Right lobe of liver (tissue), 6 donors: ENCODE data around the gene AXIN2. TPM values are rescaled to one million over a fixed set of nuclear protein-coding genes. Genes with fewer than 3 reads are reported as not detected.

Experiments
- ATAC-seq, 4 donors: fragments of 200-7000 bp; cut with Tn5 transposase; one replicate each; pipeline ENCODE4 v1.9.1; 2020; ENCODE audit warnings: mild to moderate bottlenecking in 4 of 4, moderate library complexity in 4 of 4
- DNase-seq, 3 donors: peaks; one replicate each; pipeline ENCODE4 v3.0.0-alpha.2; 2020
- H3K27ac ChIP-seq, 3 donors: fragments of 200-600 bp; one replicate each; pipeline ENCODE4 v1.8.0; 2022
- H3K27me3 ChIP-seq, 2 donors: fragments of 200-600 bp; one replicate each; pipeline ENCODE4 v1.8.0; 2022
- H3K36me3 ChIP-seq, 4 donors: fragments of 200-600 bp; sonication (generic) in 1 of 4; one replicate each; pipeline versions ENCODE4 v1.5.1 to v1.8.0; 2017 to 2022; ENCODE audit warnings: control low read depth in 1 of 4
- H3K4me1 ChIP-seq, 4 donors: fragments of 200-600 bp; sonication (generic) in 1 of 4; one replicate each; pipeline versions ENCODE4 v1.5.1 to v1.8.0; 2017 to 2022; ENCODE audit warnings: control low read depth in 1 of 4
- H3K4me3 ChIP-seq, 3 donors: fragments of 200-600 bp; one replicate each; pipeline ENCODE4 v1.8.0; 2022
- H3K9me3 ChIP-seq, 4 donors: fragments of 200-600 bp; sonication (generic) in 1 of 4; one replicate each; pipeline versions ENCODE4 v1.5.1 to v1.8.0; 2017 to 2022; ENCODE audit warnings: control low read depth in 1 of 4
- POLR2A ChIP-seq: fragments of 450-650 bp; IDR thresholded peaks from one replicate; pipeline ENCODE4 v1.6.1; 2017; ENCODE audit warnings: antibody characterized with exemption, mild to moderate bottlenecking
- WGBS: methylation state at CpG from one replicate; pipeline ENCODE4 v1.1.6; 2018; ENCODE audit warnings: low coverage, low lambda C conversion rate; ENCODE audit not compliant: insufficient coverage; ENCODE audit errors: missing lambda C conversion rate; 5-methylcytosine and 5-hydroxymethylcytosine counted together
- intact Hi-C, 2 donors: fragments of 100-400 bp; cut with DNase I; formaldehyde crosslinking; loops; one replicate each; pipeline versions ENCODE4 v1.11.2 to v1.14.1; 2022
- total RNA-seq, 6 experiments: library from RNA; depleted of rRNA in 2 of 6; stranded (reverse); fragments of >200 nt in 2 of 6; fragmentation: NEBNext Ultra II Directional in 3 of 6; extraction: Animal tissue kit (Norgen Biotek cat#: 25700) in 3 of 6; gene quantifications; one replicate each; pipeline versions ENCODE4 v1.1.0 to v1.2.4, GENCODE V29; 2016 to 2023
- TF ChIP-seq, protein P1 (sequence below), 4 donors: fragments of 200-600 bp in 3 of 4; fragments of 450-650 bp in 1 of 4; IDR thresholded peaks; one replicate each; pipeline versions ENCODE4 v1.5.1 to v1.8.0; 2016 to 2022; ENCODE audit warnings: antibody characterized with exemption in 4 of 4, mild to moderate bottlenecking in 2 of 4
- donor health status: DM: no; HTN: yes; CAD: no.
- donor health status: DM: no; HTN: no; CAD: no.
- donor health status: DM: no; HTN: no; CAD: no.
- donor health status: DM: no; HTN: yes; CAD: no.
- donor health status: DM: no; HTN: yes; CAD: no.

AXIN2 gene
- total RNA-seq, 6 experiments from 2014 or later: 1.0 to 2.4 (median 2.0) TPM

DNA sequence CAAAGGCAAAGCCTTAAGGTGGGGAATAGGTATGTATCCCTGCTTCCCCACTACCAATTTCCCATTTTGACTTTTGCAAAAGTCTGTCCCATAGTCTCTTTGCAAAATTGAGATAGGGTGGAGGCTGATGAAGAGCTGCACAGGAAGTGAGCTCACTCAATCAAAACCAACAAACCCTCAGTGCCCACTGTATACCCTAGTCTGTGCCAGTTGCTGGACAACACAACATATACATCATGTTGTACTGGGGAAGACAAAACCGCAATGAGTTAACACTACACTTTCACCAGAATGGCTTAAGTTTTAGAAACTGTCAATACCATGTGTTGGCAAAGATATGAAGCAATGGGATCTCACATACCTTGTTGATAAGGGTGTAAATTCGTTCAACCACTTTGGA lies 40.4 kb upstream of the AXIN2 start:
- intact Hi-C loops: no loop called here
- Histone ChIP-seq H3K4me3 (no peak overlapping the region), H3K27ac (no peak overlapping the region), H3K27me3 (no peaks in the 10 kb centered on the region), H3K36me3 (no peaks in the 10 kb centered on the region), H3K9me3 (no peaks in the 10 kb centered on the region), H3K4me1 (no peaks in the 10 kb centered on the region)
- 38% methylated on average over 1 of the region's 2 CpGs for WGBS
- TF ChIP-seq POLR2A: no peak
- TF ChIP-seq, protein P1, sequence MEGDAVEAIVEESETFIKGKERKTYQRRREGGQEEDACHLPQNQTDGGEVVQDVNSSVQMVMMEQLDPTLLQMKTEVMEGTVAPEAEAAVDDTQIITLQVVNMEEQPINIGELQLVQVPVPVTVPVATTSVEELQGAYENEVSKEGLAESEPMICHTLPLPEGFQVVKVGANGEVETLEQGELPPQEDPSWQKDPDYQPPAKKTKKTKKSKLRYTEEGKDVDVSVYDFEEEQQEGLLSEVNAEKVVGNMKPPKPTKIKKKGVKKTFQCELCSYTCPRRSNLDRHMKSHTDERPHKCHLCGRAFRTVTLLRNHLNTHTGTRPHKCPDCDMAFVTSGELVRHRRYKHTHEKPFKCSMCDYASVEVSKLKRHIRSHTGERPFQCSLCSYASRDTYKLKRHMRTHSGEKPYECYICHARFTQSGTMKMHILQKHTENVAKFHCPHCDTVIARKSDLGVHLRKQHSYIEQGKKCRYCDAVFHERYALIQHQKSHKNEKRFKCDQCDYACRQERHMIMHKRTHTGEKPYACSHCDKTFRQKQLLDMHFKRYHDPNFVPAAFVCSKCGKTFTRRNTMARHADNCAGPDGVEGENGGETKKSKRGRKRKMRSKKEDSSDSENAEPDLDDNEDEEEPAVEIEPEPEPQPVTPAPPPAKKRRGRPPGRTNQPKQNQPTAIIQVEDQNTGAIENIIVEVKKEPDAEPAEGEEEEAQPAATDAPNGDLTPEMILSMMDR (IDR thresholded peaks at IDR 0.05): no peak
- DNase-seq: no peak
- ATAC-seq: no peak

DNA sequence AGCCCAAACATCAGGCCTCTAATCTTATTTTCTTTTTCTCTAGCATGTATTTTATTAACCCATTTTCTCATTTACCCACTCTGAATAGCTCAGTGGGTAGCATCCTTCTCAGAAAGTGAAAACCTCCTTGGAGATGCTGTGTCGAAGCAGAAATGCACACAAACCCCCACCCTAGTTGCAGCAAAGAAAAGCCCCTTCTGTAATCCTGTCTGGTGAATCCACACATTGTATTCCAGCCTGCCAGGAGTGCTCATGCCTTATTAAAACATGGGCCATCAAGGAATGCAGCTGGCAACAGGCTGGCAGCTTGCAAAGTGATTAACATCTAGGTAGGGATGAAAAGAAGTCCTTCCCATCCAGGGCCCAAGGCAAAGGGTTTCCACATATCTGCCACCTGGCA lies 39.7 kb upstream of the AXIN2 start:
- H3K9me3 ChIP-seq: no peaks in the 10 kb centered on the region
- H3K4me1 ChIP-seq: no peaks in the 10 kb centered on the region
- TF ChIP-seq, protein P1 (IDR thresholded peaks at IDR 0.05): no peak
- no peak for TF ChIP-seq POLR2A
- WGBS: 89% methylated on average over 1 of the region's 1 CpG
- intact Hi-C loops: no loop called here
- H3K36me3 ChIP-seq: no peaks in the 10 kb centered on the region
- DNase-seq (no peak), ATAC-seq (no peak)
- no peaks in the 10 kb centered on the region for H3K27me3 ChIP-seq
- no peak overlapping the region for H3K4me3 ChIP-seq
- H3K27ac ChIP-seq: no peak overlapping the region

DNA sequence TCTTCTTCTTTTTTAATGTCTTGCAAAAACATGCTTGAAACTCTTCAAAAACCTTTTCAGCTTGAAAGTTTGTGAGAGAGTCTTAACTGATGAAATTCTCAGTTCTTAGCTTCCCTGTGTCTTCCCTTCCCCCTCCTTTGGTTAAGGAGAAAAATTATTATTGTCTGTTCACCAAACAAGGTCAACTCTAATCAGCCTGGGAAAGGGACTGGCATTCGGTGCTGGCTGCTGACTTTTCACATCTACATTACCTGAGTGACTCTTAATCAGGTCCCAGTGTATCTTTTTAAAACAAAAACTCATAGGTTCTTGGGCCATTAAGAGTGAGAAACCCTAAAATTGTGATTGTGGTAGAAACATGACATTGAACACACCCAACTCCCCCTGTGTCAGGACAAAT lies 39.1 kb upstream of the AXIN2 start:
- Histone ChIP-seq H3K27me3 (no peaks in the 10 kb centered on the region), H3K4me1 (no peaks in the 10 kb centered on the region), H3K27ac (no peak overlapping the region), H3K4me3 (no peak overlapping the region), H3K36me3 (no peaks in the 10 kb centered on the region), H3K9me3 (no peaks in the 10 kb centered on the region)
- ATAC-seq (no peak), DNase-seq (no peak)
- intact Hi-C loops: no loop called here
- TF ChIP-seq, protein P1 (IDR thresholded peaks at IDR 0.05): no peak
- TF ChIP-seq POLR2A: no peak
- 46% methylated on average over 1 of the region's 1 CpG for WGBS

DNA sequence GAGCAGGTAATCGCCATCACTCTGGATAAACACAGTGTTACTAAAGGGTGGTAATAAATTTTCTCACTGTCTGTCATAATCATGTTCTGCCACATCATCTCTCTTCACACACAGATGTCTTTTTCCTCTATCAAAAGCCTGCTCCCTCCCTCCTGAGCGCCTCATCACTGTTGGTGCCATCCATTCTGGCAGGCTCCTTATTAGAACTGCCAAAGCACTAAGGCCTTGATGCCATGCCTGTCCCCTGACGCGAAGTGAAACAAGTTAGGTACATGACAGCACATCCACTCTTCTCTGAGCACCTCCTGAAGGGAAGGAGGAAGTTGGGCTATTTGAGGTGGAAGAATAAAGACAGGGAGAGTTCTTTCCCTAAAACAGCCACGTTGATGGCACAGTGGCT lies 38.2 kb upstream of the AXIN2 start:
- TF ChIP-seq POLR2A: no peak
- TF ChIP-seq, protein P1 (IDR thresholded peaks at IDR 0.05): no peak
- WGBS: 39% methylated on average over 3 of the region's 5 CpGs
- Histone ChIP-seq H3K27me3 (no peaks in the 10 kb centered on the region), H3K4me1 (no peaks in the 10 kb centered on the region), H3K9me3 (no peaks in the 10 kb centered on the region), H3K27ac (no peak overlapping the region), H3K4me3 (no peak overlapping the region), H3K36me3 (no peaks in the 10 kb centered on the region)
- DNase-seq (no peak), ATAC-seq (no peak)
- intact Hi-C loops: no loop called here

DNA sequence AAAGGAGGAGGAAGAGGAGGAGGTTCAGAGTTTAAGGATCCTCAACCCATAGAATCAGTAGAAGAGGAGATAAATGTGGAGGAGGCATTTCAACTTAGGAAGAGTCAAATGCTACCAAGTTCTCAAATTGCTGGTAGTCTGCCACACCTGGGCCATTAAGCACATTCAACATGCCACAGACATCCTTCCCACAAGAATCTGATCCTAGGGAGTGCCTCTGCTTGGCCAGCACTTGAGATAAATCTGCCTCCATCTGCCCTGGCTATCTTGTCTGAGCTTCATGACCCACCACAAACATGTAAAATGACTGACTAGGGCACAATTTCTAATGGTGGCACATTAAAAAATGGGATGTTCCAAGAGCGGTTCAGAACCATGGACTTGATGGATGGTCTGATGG lies 37.3 kb upstream of the AXIN2 start:
- Histone ChIP-seq H3K4me3 (no peak overlapping the region), H3K4me1 (no peaks in the 10 kb centered on the region), H3K36me3 (no peaks in the 10 kb centered on the region), H3K27me3 (no peaks in the 10 kb centered on the region), H3K9me3 (no peaks in the 10 kb centered on the region), H3K27ac (no peak overlapping the region)
- intact Hi-C loops: no loop called here
- DNase-seq: no peak
- TF ChIP-seq, protein P1 (IDR thresholded peaks at IDR 0.05): no peak
- TF ChIP-seq POLR2A: no peak
- no peak for ATAC-seq
- 90% methylated on average over 1 of the region's 1 CpG for WGBS
